Activated B cell treated with CpG ODN at 0.5 μM for 24 hours (primary cell): Measurements from ENCODE around the gene LGALS1. TPM values are rescaled to one million over a fixed set of nuclear protein-coding genes. Genes with fewer than 3 reads are reported as not detected.

Experiments used
- ATAC-seq: fragments of 200-7000 bp; cut with Tn5 transposase; one replicate; pipeline ENCODE4 v1.10.0; 2021; ENCODE audit warnings: low read depth, mild to moderate bottlenecking, moderate library complexity
- CTCF ChIA-PET: fragments of 350-600 bp; sonication (Branson Sonifier 250); formaldehyde crosslinking; loops from one replicate; lab custom pipeline; 2021; ENCODE audit warnings: antibody characterized with exemption; lab: Charles Lee
- POLR2A ChIA-PET: fragments of 350-600 bp; sonication (Branson Sonifier 250); formaldehyde crosslinking; loops from one replicate; lab custom pipeline; 2021; ENCODE audit warnings: antibody characterized with exemption; lab: Charles Lee
- DNase-seq: peaks from one replicate; pipeline ENCODE4 v3.0.0; 2022
- H3K27ac Mint-ChIP-seq: one replicate; pipeline ENCODE4 v1.8.0; 2020; ENCODE audit warnings: mixed read lengths
- H3K27me3 Mint-ChIP-seq: one replicate; pipeline ENCODE4 v1.8.0; 2021; ENCODE audit warnings: mixed read lengths
- H3K36me3 Mint-ChIP-seq: one replicate; pipeline ENCODE4 v1.8.0; 2021; ENCODE audit warnings: low read depth, mixed read lengths
- H3K4me1 Mint-ChIP-seq: one replicate; pipeline ENCODE4 v1.8.0; 2021; ENCODE audit warnings: mixed read lengths
- H3K4me3 Mint-ChIP-seq: one replicate; pipeline ENCODE4 v1.8.0; 2020; ENCODE audit warnings: mild to moderate bottlenecking, mixed read lengths
- H3K9me3 Mint-ChIP-seq: one replicate; pipeline ENCODE4 v1.8.0; 2020; ENCODE audit warnings: mixed read lengths
- CTCF ChIP-seq: fragments of 200-600 bp; IDR thresholded peaks from one replicate; pipeline ENCODE4 v1.8.0; 2022; ENCODE audit warnings: antibody characterized with exemption, mild to moderate bottlenecking
- intact Hi-C: fragments of 100-400 bp; cut with micrococcal nuclease; formaldehyde crosslinking; loops from one replicate; pipeline ENCODE4 v1.15.1; 2024
- total RNA-seq: library from RNA; stranded (reverse); gene quantifications from 2 replicates; pipeline ENCODE4 v1.2.3, GENCODE V29; 2022

The LGALS1 gene
- total RNA-seq, 1 donor from 2014 or later, result 230 TPM

GRCh38 chr22:37633625-37634416, 41.6 kb upstream of the LGALS1 start:
- Mint-ChIP-seq H3K4me1 (peaks cover 67% of the 10 kb centered on the region), H3K27ac (peak overlapping the region; percentile 93), H3K9me3 (no peaks in the 10 kb centered on the region), H3K4me3 (peak overlapping the region; percentile 74), H3K27me3 (no peaks in the 10 kb centered on the region), H3K36me3 (peaks cover 32% of the 10 kb centered on the region)
- intact Hi-C loops, result loop anchor here (1.0 to 10.0 kb wide), 7 partner anchors 9 to 211 kb away; partner anchors contain the start of genes ANKRD54, EIF3L, GGA1 and PDXP
- DNase-seq (peak; percentile 69), ATAC-seq (peak; percentile 78)
- no peak for TF ChIP-seq CTCF
- POLR2A ChIA-PET, result interaction anchor here (0.5 to 5.5 kb wide), 22 partner anchors 7 to 1132 kb away, joined by 3 to 104 read pairs (median 6); partner anchors contain the start of genes GGA1, LGALS1, NOL12 and PDXP
- CTCF ChIA-PET, result interaction anchor here (1.4 to 5.2 kb wide), 6 partner anchors 8 to 52 kb away, joined by 5 to 63 read pairs (median 18); partner anchors contain the start of genes GGA1, LGALS1 and NOL12

GRCh38 chr22:37634417-37634924, 41.0 kb upstream of the LGALS1 start:
- peaks cover 28% of the 10 kb centered on the region for H3K36me3 Mint-ChIP-seq
- intact Hi-C loops, result loop anchor here (10.0 kb wide), 1 partner anchor 210 kb away; the partner anchor contains the start of genes ANKRD54 and EIF3L

GRCh38 chr22:37635157-37635556, 40.3 kb upstream of the LGALS1 start:
- ChIA-PET POLR2A (interaction anchor here (0.7 to 5.5 kb wide), 6 partner anchors 7 to 114 kb away, joined by 3 to 104 read pairs (median 42); partner anchors contain the start of genes GGA1, LGALS1 and PDXP), CTCF (interaction anchor here (0.7 to 5.2 kb wide), 4 partner anchors 8 to 47 kb away, joined by 3 to 63 read pairs (median 17); partner anchors contain the start of gene PDXP)
- Mint-ChIP-seq H3K4me1 (peaks cover 68% of the 10 kb centered on the region), H3K27ac (peak overlapping the region; percentile 93), H3K27me3 (no peaks in the 10 kb centered on the region), H3K36me3 (peaks cover 24% of the 10 kb centered on the region), H3K9me3 (no peaks in the 10 kb centered on the region), H3K4me3 (no peak overlapping the region)
- no peak for TF ChIP-seq CTCF
- ATAC-seq (no peak), DNase-seq (no peak)
- intact Hi-C loops, result loop anchor here (10.0 kb wide), 1 partner anchor 210 kb away; the partner anchor contains the start of genes ANKRD54 and EIF3L

More at GRCh38 chr22:37634417-37634924, 41.0 kb upstream of the LGALS1 start:
- ATAC-seq, result no peak
- ChIA-PET CTCF (interaction anchor here (0.7 to 5.2 kb wide), 6 partner anchors 9 to 52 kb away, joined by 3 to 63 read pairs (median 18); partner anchors contain the start of genes GGA1, NOL12 and PDXP), POLR2A (interaction anchor here (0.7 to 5.5 kb wide), 12 partner anchors 8 to 115 kb away, joined by 3 to 104 read pairs (median 12); partner anchors contain the start of genes GGA1, LGALS1, NOL12 and PDXP)
- H3K9me3 Mint-ChIP-seq, result no peaks in the 10 kb centered on the region
- no peaks in the 10 kb centered on the region for H3K27me3 Mint-ChIP-seq
- peak overlapping the region; percentile 93 for H3K27ac Mint-ChIP-seq
- TF ChIP-seq CTCF, result no peak
- no peak for DNase-seq
- H3K4me3 Mint-ChIP-seq, result peak overlapping the region; percentile 74
- H3K4me1 Mint-ChIP-seq, result peaks cover 68% of the 10 kb centered on the region

GRCh38 chr22:37636186-37636948, 39.1 kb upstream of the LGALS1 start:
- ATAC-seq, result no peak
- ChIA-PET CTCF (interaction anchor here (0.6 to 2.3 kb wide), 7 partner anchors 11 to 45 kb away, joined by 3 to 7 read pairs (median 4); partner anchors contain the start of gene PDXP), POLR2A (interaction anchor here (0.5 to 5.2 kb wide), 7 partner anchors 10 to 1753 kb away, joined by 4 to 64 read pairs (median 6); partner anchors contain the start of genes GGA1 and LGALS1)
- Mint-ChIP-seq H3K4me1 (peaks cover 73% of the 10 kb centered on the region), H3K36me3 (peaks cover 16% of the 10 kb centered on the region), H3K27me3 (no peaks in the 10 kb centered on the region), H3K9me3 (no peaks in the 10 kb centered on the region), H3K27ac (peak overlapping the region; percentile 59), H3K4me3 (no peak overlapping the region)
- intact Hi-C loops, result loop anchor here (10.0 kb wide), 1 partner anchor 208 kb away; the partner anchor contains the start of genes ANKRD54 and EIF3L
- DNase-seq, result no peak
- no peak for TF ChIP-seq CTCF
